GM19468 (cell line): ENCODE results near the gene EFNA5.

Experiments used
- ATAC-seq: cut with Tn5 transposase; IDR thresholded peaks from one replicate; pipeline ENCODE4 v1.9.1; 2021; ENCODE audit warnings: mild to moderate bottlenecking, moderate library complexity, moderate number of reproducible peaks; ENCODE audit not compliant: unreplicated experiment; ENCODE audit errors: extremely low read depth

EFNA5 gene

DNA sequence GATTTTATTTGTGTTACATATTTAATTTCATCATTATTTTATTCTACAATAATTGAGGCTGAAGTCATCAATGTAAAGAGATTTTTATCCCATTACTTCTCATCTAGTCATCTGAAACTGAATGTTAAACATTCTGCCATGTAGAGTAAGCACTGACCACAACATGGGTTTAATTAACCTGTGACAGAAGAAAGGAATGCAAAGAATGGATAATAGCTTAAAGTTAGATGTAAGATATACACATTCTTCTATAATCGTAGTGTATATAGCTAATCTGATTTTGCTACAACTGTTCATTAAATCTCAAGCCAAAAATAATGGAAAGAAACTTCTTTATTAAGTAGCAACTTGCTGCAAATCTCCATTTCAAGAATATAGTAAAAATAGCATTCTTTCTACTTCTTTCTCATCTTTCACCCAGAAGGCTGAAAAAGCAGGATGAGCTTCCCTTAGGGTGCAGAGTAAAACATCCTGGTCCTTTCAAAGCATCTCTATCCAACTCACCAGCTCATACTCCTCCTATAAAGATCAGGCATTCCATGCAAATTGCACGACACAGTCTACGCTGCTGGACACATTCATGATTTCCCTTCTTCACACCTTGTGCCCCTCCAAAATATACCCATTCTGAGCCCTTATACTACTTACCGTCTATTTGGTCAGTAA is 115.2 kb downstream of the EFNA5 start:
- ATAC-seq: no peak

DNA sequence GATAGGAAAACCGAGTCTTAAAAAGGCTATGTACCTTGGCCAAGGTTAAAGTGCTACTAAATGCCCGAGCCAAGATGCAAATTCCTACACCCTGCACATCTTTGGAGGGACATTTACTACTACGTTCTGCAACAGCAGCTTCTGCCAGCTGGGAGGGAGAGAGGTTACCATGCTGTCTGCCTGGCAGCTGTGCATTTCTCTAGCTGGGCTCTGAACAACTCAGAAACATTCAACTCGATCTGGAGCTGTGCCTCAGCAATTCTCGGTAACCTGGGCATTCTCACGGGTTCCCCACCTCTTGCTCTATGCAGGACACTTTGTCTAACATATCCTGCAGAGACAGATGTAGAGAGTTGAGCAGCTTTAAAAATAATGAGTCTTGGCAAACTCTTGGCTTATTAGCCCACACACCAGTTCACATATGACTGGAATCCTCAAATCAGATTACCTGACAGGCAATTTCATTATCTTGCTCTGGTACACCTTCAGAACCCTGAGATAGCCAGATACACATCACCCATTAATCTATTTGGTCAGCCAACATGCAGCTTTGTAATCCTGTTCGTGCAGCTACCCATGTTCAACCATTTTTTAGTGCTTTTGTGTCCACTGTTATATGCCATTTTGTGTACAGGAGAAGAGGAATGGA is 115.8 kb downstream of the EFNA5 start:
- ATAC-seq: no peak

DNA sequence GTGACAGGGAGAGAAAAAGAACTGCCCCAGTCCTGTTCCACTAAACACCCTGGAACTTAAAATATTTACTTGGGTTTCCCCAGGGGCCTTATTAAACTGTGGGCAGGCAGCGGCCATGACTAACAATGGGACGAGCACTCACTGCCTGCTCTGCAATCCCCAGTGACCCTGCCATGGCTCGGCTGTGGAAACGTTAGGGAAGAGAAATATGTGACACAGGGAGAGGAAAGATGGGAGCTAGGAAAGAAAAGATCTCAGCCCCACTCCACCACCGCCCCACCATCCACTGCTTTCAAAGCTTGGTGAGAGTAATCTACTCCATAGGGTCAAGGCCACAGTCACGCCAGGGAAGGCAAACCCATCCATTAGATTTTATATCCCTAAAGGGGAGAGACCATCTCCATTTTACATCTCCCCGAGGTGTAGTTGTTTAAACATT is 117.6 kb downstream of the EFNA5 start:
- no peak for ATAC-seq

DNA sequence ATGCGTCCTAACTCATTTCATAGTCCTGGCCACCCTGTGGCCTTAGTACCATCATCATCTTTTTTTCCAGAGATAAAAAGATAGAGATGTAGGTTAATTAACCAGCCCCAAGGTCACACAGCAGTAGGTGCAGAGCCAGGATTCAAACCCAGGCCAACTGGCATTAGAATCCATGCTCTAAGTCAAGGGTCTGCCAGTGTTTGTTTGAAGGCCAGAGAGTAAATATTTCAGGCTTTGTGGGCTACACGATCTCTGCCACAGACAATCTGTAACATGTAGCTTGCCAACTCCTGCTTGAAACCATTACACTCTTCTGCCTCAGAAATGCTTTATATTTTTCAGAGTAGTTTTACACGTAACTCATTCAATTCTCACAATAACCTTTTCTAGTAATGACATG is 119.6 kb downstream of the EFNA5 start:
- ATAC-seq: no peak

DNA sequence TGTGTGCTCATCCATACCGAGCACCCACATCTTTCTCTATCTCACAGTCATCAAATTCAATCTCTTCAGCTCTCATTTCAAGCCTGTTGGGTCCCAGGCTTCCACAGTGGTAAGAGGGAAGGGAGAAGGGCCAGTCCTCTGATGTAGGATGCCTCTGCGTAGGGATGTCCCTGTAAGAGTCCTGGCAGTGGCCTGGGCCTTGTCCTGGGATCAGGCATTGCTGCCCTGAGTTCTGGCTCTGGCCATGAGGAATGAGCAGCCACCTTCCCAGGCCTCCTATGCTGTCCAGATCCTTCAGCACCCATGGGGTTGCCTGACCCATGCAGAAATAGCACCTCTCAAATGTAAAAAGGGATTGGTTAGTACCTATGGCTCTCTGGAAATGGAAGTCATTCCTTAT is 121.2 kb downstream of the EFNA5 start:
- ATAC-seq: no peak

DNA sequence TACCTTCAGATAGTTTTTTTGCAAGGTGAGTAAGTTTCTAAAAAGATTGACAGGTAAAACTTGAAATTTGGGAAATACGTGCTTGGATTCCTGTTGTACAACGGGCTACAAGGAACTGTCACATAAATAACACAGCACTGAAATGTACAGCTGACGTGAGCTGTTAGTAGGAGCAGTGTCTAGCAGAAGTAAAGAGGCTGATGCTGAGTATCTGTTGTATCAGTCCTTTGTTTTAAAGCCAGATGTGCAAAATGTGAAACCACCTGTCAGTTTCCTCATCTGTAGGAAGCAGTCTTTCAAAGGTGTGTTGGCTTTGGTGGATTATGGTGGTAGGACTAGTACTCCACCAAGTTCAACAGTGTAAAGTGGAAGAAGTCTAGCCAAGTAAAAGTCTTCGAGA is 122.3 kb downstream of the EFNA5 start:
- ATAC-seq: no peak

DNA sequence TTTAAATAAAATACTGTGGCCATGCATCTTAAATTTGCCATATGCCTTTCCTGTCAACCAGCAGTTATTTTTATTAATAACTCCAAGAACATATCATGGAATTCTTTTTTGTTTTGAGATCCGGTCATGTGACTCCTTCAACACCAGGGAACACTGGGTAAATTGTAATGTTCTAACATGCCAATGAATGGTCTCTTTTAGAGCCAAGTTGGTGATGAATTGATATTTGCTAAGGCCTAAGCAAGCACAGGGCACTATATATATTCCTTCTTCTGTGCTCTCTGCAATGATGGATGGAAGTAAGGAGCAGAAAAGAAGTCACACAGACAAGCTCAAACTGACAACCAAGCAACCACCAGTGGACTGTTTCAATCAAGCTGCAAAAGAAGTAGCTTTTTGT is 124.0 kb downstream of the EFNA5 start:
- no peak for ATAC-seq

DNA sequence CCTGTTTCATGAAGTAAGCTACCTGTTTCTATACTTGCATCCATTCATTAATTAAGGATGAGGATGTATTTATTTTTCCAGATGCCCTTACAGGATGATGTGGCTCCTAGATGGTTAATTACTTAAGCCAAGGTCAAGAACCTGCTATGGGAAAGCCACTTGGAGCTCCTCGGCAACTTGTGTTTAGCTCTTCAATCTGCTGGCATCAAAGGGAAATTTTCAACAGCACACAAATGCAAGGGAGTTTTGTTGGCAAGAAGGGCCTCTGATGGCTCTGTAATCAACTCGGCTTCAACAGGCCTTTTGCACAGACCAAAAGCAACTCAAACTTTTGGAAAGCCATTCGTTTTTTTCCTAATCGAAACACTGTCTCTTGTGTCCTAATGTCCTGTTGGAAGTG is 125.3 kb downstream of the EFNA5 start:
- ATAC-seq: no peak

DNA sequence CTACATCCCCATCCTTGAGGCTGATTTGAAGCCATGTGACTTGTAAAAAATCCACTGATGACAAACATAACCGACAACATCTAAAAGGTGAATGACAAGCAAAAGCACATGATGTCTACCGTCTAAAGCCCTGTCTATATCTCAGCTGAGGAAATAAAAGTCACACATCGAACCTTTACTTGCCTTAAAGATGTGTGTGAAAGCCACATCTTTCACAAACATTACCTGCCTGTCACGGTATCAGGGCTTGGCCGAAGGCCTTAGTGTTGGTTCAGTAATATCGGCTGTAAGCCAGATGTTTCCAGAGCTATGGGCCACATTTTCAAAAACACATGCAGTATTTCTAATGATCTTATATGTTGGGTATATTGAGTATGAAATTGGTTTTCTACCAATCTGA is 125.8 kb downstream of the EFNA5 start:
- no peak for ATAC-seq

DNA sequence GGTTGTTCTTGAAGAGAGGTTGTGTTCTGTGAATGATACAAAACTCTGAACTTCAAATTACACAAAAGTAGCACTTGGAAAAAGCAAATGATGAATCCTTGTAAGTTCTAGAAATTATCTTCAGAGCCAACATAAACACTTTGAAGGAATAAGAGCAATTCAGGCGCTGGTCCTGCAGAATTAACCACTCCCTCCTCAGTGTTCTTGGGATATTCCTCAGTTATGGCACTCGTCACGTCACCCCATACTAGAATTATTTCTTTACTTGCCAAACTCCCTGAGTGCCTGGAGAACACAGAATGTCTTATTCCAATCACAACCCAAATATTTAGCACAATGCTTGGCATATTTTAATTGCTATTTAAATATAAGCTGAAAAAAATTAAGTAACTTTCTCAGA is 126.3 kb downstream of the EFNA5 start:
- no peak for ATAC-seq

DNA sequence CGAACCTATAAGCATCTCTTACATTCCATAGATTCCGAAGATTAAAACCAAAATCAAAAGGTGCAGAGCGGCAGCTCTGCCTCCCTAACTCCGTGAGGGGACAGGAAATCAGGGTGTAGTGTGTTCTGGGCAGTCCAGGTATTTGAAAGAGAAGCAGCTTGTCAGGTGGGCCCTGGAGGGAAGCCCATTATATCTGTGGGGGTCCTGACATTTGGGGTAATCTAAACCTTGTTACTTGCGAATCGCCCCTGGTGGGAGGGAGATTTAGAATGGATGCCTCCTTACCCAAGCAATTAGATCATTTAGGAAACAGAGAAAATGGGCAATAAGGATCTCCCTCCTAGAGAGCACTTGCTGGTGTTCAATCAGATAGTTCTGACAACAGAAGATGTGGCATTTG is 126.9 kb downstream of the EFNA5 start:
- no peak for ATAC-seq

DNA sequence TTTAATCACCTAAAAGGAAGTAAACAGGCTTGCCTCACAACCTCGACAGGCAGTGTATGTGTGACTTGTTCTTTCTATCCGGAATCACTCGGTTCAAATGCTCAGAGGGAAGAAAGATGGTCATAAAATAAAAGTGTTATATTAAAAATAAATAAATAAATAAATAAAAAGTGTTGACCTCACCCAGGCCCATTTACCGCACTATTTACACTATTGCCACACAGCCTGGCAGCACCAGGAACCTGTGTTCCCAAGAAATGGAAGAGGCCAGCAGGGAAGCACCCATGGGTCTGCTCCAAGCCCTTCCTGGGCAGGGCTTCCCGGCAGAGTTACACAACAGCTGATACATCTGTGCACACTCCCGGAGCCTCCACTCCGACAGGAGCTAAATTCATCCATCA is 127.9 kb downstream of the EFNA5 start:
- ATAC-seq: no peak

DNA sequence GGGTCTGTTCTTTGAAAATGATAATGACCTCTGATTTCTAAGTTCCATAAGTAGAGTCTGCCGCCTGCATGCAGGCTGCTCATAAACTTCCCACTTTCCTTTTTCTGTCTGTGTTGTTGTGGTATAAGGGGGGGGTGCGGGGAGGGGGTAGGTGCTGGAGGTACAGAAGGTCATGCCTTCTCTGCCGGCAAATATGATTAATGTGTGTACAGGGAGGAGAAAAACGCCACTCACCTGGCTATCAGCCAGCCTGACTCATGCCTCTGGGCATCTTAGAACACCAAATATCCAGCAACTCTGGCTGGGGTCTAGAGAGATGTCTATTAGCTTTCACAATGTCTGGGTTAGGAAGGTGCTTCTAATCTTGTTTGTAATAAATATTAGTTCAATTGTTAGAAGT is 128.3 kb downstream of the EFNA5 start:
- no peak for ATAC-seq

DNA sequence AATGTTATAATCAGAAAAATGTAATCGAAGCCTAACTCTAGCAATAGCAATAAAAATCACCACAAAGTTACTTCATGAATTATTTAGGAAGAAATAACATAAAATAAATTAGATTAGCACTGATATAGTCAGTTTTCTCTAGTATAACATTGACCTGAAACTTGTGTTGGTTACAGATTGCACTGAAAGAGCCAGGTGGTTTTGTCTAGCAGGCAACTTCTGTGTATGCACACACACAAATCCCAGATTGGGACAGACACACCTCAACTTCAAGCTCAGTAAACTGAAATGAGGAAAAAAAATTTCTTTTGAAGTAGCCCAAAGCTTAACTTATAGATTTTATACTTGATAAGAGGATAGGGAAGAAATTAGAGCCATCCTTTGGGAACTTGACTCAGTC is 129.3 kb downstream of the EFNA5 start:
- no peak for ATAC-seq

DNA sequence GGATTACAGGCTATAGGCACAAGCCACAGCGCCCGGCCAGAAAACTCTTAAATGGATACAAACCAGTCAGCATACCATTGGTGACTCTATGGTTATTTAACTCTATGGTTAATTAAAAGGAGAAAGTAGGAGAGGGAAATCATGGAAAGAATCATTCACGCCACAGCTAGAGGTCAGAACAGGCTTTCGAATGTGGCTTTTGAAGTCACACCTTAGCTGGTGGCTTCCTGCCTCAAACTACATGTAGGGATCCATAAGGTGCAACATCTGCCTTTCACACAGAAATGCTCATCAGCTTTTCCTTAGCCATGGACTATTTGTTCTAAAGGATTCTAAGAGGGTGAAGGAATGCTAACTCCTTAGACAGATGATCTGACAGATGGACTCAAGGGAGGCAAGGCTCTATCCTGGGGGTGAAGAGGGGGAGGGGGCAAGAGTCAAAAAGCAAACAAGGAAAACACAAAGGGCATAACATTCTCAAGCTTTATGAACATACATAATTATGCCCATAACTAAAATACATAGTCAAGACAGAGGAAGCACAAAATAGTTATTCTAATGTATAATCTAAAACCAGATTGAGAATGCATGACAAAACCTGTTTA is 130.9 kb downstream of the EFNA5 start:
- ATAC-seq: no peak

DNA sequence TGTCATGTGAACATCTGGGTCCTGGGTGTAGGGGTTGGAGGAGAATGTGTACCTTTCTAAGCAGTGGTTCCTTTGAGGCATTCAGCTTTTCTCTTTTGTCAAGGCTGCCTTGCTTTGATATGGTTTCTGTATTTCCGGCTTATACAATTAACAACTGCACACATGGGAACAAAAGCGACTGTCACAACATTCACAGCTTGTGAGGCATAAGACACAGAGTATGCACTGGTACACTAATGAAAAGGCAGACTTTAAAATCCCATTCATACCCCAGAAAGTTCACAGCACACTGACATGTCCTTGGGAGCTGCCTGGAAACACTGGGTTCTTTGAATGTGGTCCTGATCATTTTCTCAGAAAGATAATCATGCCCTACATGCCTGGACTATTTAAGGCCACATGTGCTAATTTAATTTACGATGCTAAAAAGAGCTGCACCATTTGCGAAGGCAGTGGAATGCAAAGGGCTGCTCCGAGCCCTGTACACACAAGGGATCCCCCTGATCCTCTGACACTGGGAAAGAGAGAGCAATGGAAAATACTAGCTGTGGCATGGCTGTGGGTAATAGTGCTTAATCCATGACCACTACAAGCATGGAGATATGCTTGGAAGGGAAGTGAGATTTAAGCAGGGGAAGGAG is 131.8 kb downstream of the EFNA5 start:
- no peak for ATAC-seq

DNA sequence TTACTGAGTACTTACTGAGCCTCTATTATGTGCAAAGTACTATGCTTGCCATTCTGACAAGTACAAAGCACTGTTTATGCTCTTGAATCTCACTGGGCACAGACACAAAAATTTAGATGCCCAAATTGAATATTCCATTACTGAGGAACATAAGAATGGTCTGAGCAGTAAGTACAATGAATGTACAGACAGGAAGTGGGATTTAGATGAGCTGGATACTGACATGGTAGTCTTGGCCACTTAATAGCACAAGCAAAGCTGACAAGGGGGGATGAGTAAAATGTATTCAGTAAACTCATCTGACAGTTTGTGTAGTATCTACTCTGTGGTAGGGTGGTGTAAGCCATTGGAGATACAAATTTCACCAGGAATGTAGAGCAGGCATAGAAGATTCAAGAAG is 132.4 kb downstream of the EFNA5 start:
- no peak for ATAC-seq

DNA sequence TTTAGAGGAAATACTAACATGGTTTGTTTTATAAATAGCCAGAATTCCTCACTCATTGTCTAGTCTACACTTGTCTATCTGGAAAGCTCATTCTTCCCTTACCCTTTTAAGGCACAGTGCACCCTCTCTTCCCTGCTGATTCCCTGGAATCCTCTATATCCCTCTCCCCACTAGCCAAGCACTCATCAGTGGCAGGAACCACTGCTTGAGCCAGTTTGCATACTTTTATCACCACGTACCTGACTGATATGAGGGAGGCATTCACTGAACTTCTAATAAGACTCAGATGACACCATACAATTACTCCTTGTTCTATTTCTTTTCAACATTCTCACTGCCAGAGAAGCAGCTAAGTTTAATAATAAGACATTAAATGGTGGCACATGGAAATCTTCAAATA is 134.9 kb downstream of the EFNA5 start:
- no peak for ATAC-seq

DNA sequence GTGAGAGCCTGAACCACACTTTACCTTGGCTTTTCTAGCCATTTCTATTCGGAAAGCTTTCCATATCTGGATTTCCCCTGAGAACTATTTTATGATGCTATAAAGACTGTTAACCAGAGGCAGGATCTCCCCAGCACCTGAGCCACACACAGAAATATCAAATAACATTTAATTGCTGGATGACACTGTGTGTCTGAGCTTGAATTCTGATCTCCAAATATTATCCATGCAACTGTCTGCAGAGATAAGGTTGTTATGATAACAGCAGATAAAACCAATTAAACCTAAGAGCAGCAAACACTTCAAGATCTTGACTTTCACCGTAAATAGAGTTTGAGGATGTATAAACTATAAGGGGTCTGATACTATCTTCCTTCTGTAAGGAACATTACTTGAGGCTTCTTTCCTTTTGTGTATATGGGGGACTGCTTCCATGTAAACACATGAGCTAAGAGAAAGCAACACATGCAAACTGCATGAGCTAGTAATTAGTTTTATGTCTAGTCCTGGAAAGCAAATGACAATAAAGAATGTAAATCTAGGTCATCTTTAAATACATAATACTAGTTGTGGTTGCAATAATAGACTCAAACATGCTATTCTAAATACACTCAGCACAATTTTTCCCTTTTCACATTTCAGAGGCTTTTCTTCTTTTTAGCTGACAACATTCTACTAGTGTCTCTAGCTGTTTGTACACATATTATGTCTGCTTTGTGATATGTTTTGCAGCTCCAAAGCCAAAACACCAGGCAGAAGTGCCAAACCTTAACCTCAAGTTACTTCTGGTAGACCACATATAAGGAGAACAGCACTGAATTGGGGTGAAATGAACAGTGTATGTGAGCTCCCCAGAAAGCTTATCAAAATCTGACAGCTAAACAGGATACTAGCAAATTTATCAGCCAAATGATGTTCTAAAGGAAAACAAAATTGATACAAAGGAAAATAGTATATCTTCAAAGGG is 136.5 kb downstream of the EFNA5 start:
- no peak for ATAC-seq

DNA sequence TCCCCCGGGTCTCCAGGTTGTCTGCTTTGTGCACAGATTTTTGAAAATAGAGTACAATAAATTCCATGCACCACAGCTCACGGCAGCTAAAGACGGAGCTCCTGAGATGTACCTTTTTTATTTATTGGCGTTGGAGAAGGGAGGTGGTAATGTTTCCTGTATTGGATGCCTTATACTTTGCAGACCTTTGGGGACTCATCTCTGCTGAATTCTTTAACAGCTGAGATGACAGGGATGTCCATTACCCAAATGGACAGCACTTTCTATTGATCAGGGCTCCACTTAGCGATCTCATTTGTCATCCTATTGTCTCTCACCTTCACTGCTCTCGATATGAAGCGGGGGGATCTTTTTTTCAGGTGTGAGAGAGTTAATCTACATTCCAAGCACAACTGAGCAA is 137.8 kb downstream of the EFNA5 start:
- ATAC-seq: no peak
